HG02938 (cell line): ENCODE results near the gene FOXP1.
A peak's percentile ranks its signal among the peaks of the same experiment; 100 is the strongest.
"Not testable (repeated sequence)": the region's sequence is repeated elsewhere in the genome, so short reads cannot be mapped to it uniquely, and the experiment has no call there.

Source experiments
- ATAC-seq: cut with Tn5 transposase; IDR thresholded peaks from one replicate; pipeline ENCODE4 v1.9.1; 2021; ENCODE audit warnings: mild to moderate bottlenecking, moderate library complexity; ENCODE audit not compliant: unreplicated experiment

The FOXP1 gene

GRCh38 chr3:71454512-71455403, 128.8 kb downstream of the FOXP1 start:
- no peak for ATAC-seq

DNA sequence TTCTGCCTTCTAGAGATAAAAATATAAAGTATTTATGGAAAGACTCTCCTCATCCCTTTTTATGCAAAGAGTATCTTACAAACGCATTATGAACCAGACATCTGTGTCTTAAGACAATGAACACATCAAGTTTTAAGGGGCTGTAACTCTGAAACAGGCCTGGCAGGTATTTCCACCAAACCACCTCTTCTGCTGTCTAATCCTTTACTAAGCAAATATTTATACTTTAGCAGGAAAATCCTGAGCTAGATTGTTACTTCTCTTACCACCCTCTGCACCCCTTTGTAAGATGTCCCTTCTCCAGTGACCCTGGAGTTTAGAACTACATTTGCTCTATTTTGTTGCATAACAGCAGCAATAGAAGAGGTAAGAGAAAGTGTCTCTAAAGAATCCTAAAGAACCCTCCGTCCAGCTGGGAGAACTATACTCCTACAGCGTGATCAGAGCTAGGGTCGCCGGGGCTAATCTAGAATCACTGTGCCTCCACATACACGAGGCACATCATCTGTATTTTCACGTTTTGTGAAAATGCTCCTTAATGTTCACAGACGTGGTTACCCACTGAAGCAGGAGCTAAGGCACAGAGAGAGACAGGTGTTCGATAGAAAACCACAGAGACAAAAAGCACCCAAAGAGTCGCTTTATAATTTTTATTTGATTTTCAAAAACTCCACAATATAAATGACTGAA, 129.6 kb downstream of the FOXP1 start:
- ATAC-seq, result no peak

DNA sequence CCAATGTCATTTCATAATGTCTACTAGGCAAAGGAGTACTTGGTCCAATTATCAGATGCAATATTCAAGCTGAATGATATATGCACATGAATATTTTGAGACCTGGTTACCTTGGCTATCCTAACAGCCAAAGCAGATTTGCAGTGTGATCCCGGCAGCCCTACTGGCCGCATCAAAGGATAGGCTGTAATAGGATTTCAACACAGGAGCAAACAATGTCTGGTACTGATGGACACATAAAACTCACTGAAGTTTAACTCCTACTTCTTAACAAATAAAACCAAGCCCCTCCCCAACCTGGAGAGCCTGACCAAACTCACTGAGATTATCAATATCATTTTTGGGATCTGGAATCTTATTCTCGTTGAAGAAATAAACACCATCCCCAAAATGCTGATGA, 130.2 kb downstream of the FOXP1 start:
- ATAC-seq, result no peak

- ATAC-seq, result no peak
Measured at GRCh38 chr3:71451812-71452211, 131.7 kb downstream of the FOXP1 start.

DNA sequence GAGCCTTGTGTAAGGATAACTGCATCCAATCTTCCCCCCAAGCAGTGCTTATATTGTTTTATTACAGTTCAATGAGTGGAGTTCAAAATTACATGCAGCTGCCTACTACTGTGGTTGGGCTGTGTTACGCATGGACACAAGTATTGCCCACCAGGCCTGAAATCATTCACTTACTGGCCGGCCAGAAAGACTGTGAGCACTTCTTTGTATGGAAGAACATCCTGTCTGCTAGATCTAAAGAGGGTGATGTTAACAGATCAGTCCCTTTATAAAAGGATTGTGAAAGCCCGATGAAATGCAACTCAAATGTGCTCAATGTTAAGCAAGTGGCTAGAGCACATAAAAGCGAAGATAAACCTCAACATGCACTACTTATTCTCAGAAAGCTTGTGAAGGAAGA, 132.5 kb downstream of the FOXP1 start:
- ATAC-seq, result no peak

- no peak for ATAC-seq
Measured at GRCh38 chr3:71450162-71450561, 133.4 kb downstream of the FOXP1 start.

GRCh38 chr3:71447803-71448202, 135.7 kb downstream of the FOXP1 start:
- no peak for ATAC-seq

DNA sequence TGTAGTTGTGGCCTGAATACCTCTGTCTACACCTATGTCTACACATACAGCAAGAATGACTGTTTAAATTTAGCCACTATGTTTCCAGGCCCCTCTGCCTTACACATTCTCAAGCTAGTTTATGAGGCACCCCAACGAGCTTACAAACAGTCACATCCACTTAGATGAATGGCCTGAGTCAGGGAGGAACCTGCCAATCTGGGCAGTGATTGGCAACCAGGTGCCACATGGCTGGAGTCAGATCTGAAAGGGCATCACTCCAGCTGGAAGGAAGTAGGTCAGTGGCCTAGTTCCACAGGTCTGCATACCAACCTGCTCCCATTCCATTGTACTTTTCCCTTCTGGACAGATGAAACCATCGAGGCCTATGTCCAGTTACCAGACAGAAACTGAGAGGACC, 136.3 kb downstream of the FOXP1 start:
- ATAC-seq, result no peak

DNA sequence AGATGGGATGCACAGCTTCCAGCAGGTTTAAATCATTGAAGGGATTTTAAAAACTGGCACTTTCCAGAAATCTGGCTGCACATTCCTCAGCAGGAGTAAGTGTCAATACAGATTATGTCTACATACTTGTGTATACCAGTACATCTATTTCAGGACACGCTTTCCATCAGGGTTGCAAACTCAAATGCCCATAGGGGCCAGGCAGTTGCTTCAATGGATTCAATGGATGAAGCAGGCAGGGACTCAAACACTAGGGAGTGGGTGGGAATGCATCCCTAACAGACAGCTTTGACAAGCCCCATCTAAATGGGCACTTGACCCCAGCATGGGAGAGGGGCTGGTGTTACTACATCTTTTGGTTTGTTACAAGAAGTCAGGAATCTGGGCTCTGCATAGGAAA, 136.8 kb downstream of the FOXP1 start:
- ATAC-seq, result no peak

DNA sequence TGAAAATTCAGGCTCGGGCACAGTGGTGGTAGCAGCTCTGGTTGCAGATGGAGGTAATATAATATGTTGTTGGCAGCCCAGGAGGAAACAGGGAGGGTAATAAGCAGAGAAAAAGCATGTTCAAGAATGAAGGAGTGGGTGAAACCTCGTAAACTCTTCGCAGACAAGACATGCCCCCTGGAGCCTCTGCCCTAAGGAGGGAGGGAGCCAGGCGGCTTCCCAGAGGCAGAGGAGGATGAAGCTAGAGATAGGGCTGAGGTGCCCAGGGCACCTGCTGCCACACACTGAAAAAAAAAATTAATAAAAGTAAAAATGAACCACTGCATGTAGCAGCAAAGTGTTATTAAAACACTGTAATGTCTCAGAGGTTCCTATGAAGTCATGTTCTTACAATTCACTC, 137.3 kb downstream of the FOXP1 start:
- no peak for ATAC-seq

GRCh38 chr3:71444861-71445259, 138.7 kb downstream of the FOXP1 start:
- no peak for ATAC-seq

DNA sequence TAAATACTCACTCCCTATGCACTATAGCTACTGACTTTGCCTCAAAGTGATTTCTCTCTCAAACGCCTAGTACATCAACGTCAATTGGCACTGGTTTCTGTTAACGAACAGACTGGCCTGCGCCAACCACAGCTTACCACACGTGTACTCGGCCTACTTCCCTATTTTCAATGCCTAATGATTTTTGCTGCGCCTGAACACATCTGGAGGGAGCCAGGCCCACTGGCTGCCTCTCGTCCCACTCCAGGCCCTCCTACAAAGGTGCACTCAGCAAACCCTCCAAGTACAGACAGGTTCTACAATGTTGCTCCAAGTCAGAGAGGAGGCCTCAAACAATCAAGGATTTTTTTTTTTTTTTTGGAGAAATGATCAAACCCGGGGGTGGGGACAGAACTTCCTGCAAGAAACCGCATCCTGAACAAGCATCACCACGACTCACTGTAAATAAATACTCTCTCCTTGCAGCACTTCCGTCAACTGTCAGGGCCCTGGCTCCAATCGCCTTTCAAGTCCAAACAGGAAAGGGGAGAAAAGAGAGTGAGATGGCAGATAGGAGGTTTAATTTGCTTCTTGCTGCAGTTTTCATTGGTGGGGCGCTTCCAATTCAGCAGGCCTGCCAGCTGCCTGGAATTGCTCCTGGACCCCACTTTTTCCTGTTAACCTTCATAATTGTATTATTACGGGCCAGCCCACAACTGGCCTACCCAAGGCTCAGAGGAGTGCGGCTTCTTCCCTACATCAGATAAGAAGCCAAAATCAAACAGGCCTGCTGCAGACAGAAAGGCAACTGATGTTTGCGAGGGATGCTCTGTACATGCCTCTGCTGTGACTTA, 139.3 kb downstream of the FOXP1 start:
- peak; percentile 91 for ATAC-seq

- no peak for ATAC-seq
Measured at GRCh38 chr3:71443332-71443731, 140.2 kb downstream of the FOXP1 start.

DNA sequence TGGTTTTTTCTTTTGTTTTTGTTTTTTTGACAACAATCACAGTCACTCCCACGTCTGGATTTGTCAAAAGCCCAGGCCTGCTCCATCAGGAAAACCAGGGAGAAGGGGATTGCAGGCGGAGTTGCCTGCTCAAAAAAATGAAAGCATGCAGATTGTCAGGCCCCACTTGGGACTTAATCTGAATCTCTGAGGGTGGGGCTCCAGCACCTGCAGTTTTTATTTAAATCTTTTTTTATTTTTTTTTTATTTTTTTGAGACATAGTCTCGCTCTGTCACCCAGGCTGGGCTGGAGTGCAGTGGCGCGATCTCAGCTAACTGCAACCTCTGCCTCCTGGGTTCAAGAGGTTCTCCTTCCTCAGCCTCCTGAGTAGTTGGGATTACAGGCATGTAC, 140.9 kb downstream of the FOXP1 start:
- no peak for ATAC-seq

DNA sequence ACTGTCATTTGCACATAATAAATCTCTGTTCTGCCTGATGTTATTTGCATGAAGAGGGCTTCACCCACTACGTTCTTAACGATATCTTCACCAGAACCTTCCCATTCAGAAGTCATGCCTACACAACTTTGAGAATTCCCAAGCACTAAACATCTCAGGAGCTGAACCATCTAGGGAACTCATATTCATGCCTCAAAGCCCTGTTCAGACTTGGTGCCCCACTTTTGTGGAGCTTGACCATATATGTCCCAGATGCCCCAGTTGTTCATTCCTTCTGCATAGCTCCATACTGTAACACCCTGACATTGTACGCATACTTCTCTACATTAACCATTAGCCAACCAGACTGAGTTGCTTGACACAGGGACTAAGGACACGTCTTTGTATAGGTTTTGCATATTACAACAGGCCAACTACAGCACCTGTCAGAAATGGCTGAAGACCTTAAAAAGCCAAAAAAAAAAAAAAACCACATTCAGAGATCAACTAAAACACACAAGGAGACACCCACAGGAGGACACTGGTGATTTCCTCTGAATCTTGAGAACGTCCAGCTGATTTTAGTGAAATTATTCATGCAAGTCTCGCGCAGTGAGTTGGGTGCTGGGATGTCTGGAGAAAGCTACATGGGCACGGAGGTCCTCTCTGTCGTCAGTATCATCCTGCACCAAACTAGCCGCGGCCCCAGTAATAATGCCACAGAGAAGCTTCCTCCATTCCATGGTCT, 141.4 kb downstream of the FOXP1 start:
- ATAC-seq, result no peak

DNA sequence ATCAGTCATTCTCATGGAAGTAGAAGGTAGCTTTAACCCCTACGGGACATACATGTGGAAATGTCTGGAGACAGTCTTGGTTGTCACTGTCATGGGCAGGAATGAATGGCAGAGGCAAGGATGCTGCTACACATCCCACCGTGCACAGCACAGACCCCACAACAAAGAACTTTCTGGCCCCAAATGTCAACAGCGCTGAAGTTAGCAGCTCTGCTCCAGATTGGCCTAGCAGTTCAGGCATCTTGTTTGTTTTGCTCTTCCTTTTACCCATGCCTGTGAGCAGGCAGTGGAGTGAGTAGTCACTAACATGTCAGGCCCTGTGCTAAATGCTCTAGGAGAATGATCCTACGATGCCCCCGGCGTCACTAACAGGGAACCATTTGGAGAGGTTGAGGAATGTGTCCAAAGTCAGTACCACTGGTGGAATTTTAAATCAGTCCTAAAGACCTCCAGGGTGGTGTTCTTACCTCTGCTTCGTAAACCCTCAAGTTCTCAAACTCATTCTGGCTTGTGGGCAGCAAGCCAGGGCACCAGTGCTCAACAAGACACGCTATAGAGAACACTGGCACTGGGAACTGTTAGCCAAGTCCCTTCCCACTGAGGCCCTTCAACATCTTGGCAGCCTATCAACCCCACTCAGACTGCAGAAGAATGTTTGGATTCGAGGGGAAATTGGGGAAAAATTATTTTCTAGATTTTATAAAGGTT, 142.2 kb downstream of the FOXP1 start:
- no peak for ATAC-seq

DNA sequence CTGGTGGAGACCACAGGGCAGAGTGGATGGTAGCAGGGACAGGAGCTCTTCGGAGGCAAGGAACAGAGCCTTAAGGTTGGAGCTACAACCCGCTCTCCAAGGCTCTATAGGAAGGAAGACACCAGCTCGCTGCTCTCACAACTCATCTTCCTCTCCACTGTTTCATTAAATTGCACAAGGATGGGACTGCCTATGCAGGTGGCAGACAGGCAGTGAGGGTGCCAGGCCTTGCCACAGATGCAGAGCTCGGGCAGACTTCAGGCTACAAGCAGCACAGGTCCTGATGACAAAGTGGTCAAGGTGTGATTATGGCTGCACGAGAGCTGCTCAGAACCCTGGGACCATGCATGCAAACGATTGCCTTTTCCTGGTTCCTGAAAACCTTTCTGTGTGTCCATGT, 144.6 kb downstream of the FOXP1 start:
- no peak for ATAC-seq

- ATAC-seq, result no peak
Measured at GRCh38 chr3:71438071-71438685, 145.3 kb downstream of the FOXP1 start.

- ATAC-seq, result no peak
Measured at GRCh38 chr3:71436337-71436736, 147.2 kb downstream of the FOXP1 start.

- ATAC-seq, result not testable (repeated sequence)
Measured at GRCh38 chr3:71435836-71436235, 147.7 kb downstream of the FOXP1 start.
